ENCODE measurements around the gene NNMT.

NNMT gene

DNA sequence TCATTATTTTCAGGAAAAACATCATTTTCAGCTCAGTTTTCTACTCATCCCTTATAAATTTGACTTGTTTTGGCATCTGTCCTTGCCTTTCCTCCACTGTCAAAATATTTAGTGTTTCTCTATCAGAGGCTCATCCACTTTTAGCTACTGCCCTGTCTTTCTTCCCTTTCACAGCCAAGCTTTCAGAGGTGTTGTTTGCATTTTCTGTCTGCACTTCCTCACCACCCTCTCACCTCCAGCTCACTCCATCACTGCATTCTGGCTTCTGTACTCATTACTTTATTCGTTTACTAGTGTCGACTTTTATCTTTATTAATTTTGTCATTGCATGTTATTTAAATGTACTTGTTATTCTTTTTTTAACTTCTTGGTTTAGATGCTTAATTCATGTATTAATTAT lies 26.7 kb upstream of the NNMT start:
- TF ChIP-seq, protein P1, sequence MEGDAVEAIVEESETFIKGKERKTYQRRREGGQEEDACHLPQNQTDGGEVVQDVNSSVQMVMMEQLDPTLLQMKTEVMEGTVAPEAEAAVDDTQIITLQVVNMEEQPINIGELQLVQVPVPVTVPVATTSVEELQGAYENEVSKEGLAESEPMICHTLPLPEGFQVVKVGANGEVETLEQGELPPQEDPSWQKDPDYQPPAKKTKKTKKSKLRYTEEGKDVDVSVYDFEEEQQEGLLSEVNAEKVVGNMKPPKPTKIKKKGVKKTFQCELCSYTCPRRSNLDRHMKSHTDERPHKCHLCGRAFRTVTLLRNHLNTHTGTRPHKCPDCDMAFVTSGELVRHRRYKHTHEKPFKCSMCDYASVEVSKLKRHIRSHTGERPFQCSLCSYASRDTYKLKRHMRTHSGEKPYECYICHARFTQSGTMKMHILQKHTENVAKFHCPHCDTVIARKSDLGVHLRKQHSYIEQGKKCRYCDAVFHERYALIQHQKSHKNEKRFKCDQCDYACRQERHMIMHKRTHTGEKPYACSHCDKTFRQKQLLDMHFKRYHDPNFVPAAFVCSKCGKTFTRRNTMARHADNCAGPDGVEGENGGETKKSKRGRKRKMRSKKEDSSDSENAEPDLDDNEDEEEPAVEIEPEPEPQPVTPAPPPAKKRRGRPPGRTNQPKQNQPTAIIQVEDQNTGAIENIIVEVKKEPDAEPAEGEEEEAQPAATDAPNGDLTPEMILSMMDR (IDR thresholded peaks at IDR 0.05; ENCODE audit: poor library complexity, severe bottlenecking) = no peak
- H3K36me3 ChIP-seq (ENCODE audit: low read depth) = no peaks in the 10 kb centered on the region
- no peaks in the 10 kb centered on the region for H3K9me3 ChIP-seq (ENCODE audit: severe bottlenecking)
- no peaks in the 10 kb centered on the region for H3K4me1 ChIP-seq (ENCODE audit: insufficient read depth, poor library complexity, severe bottlenecking)
- no peaks in the 10 kb centered on the region for H3K27me3 ChIP-seq (ENCODE audit: insufficient read depth, poor library complexity, severe bottlenecking)
- DNase-seq (ENCODE audit: low spot score) (no peak), ATAC-seq (ENCODE audit: low read depth) (no peak)
- H3K4me3 ChIP-seq (ENCODE audit: severe bottlenecking) = no peak overlapping the region
- no peak overlapping the region for H3K27ac ChIP-seq (ENCODE audit: poor library complexity, severe bottlenecking)

DNA sequence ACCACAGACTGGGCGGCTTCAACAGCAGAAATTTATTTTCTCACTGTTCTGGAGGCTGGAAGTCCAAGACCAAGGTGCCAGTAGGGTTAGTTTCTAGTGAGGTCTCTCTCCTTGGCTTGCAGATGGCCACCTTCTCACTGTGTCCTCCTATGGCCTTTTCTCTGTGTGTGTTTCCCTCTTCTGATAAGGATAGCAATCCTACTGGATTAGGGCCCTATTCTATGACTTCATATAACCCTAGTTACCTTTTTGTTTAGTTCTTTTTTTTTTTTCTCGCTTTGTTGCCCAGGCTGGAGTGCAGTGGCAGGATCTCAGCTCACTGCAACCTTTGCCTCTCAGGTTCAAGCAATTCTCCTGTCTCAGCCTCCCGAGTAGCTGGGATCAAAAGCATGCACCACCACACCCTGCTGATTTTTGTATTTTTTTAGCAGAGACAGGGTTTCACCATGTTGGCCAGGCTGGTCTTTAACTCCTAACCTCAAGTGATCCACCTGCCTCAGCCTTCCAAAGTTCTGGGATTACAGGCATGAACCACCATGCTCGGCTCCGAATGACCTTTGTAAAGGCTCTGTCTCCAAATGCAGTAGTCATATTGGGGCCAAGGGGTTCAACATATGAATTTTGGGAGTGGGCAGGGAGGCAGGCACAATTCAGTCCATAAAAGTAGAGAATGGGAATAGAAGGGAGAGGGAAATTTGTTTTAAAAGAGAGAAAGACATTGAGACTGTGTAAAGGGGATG lies 25.5 kb upstream of the NNMT start:
- TF ChIP-seq, protein P1 (IDR thresholded peaks at IDR 0.05; ENCODE audit: poor library complexity, severe bottlenecking) = no peak
- H3K4me3 ChIP-seq (ENCODE audit: severe bottlenecking) = no peak overlapping the region
- no peaks in the 10 kb centered on the region for H3K4me1 ChIP-seq (ENCODE audit: insufficient read depth, poor library complexity, severe bottlenecking)
- no peaks in the 10 kb centered on the region for H3K36me3 ChIP-seq (ENCODE audit: low read depth)
- no peak overlapping the region for H3K27ac ChIP-seq (ENCODE audit: poor library complexity, severe bottlenecking)
- DNase-seq (ENCODE audit: low spot score) (no peak), ATAC-seq (ENCODE audit: low read depth) (no peak)
- no peaks in the 10 kb centered on the region for H3K9me3 ChIP-seq (ENCODE audit: severe bottlenecking)
- H3K27me3 ChIP-seq (ENCODE audit: insufficient read depth, poor library complexity, severe bottlenecking) = no peaks in the 10 kb centered on the region

DNA sequence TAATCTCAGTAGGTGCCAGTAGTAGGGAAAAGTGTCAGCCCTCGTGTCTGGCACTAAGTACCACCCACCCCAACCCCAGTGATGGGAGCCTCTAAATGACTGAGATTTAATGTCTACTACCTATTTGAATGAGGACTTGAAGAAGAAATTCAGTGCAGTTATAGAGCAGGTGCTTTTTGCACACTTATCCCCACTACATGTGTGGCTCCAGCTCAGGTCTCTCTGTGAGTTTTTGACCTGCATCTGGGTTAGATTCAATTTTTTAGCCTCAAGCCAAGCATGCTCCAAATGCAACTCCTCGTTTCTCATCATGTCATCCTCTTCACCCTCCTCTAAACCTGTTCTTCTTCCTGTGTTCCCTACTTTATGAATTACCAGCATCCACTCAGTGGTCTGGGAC lies 24.9 kb upstream of the NNMT start:
- DNase-seq (ENCODE audit: low spot score) = no peak
- TF ChIP-seq, protein P1 (IDR thresholded peaks at IDR 0.05; ENCODE audit: poor library complexity, severe bottlenecking) = no peak
- no peak overlapping the region for H3K27ac ChIP-seq (ENCODE audit: poor library complexity, severe bottlenecking)
- ATAC-seq (ENCODE audit: low read depth) = no peak
- H3K27me3 ChIP-seq (ENCODE audit: insufficient read depth, poor library complexity, severe bottlenecking) = no peaks in the 10 kb centered on the region
- H3K4me3 ChIP-seq (ENCODE audit: severe bottlenecking) = no peak overlapping the region
- H3K4me1 ChIP-seq (ENCODE audit: insufficient read depth, poor library complexity, severe bottlenecking) = no peaks in the 10 kb centered on the region
- H3K36me3 ChIP-seq (ENCODE audit: low read depth) = no peaks in the 10 kb centered on the region
- no peaks in the 10 kb centered on the region for H3K9me3 ChIP-seq (ENCODE audit: severe bottlenecking)

DNA sequence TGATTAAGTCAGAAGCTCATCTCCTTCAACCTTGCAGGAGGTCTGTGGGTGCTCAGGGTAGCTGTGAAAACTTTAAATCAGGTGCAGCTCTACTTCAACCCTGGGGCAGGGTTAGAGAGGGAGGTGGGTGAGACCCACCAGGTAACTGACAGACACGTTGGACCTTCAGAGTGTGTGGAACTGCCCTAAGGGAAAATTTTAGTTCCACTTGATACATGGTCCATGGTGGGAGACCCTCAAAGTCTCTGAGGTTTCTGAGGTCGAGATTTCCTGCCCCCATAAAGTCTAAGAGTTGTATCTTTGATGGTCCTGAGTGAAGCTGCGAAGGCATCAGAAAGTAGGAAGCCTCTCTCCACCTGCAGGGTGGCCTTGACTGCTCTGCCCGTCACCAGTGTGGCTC lies 23.9 kb upstream of the NNMT start:
- no peak overlapping the region for H3K4me3 ChIP-seq (ENCODE audit: severe bottlenecking)
- H3K4me1 ChIP-seq (ENCODE audit: insufficient read depth, poor library complexity, severe bottlenecking) = no peaks in the 10 kb centered on the region
- TF ChIP-seq, protein P1 (IDR thresholded peaks at IDR 0.05; ENCODE audit: poor library complexity, severe bottlenecking) = no peak
- no peaks in the 10 kb centered on the region for H3K9me3 ChIP-seq (ENCODE audit: severe bottlenecking)
- no peaks in the 10 kb centered on the region for H3K36me3 ChIP-seq (ENCODE audit: low read depth)
- no peaks in the 10 kb centered on the region for H3K27me3 ChIP-seq (ENCODE audit: insufficient read depth, poor library complexity, severe bottlenecking)
- DNase-seq (ENCODE audit: low spot score) = no peak
- H3K27ac ChIP-seq (ENCODE audit: poor library complexity, severe bottlenecking) = no peak overlapping the region
- no peak for ATAC-seq (ENCODE audit: low read depth)

DNA sequence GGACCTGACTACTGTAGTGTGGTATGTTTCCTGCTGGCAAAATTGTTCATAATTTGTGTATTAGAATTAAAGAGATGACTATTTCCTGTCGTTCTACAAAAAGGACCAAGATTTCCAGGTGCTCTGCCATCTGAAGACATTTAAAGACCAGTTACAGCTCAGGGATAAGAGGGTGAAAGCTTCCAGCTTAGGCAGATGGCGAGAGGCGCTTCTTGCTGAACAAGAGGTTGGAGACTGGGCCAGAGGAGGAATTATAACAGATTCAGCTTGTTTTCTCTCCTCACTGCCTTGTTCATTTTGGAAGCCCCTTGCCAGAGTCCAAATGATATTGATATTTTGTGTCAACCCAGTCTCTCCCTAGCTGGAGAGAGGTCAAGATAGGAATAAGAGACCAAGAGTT lies 23.1 kb upstream of the NNMT start:
- Histone ChIP-seq H3K27ac (ENCODE audit: poor library complexity, severe bottlenecking) (no peak overlapping the region), H3K4me1 (ENCODE audit: insufficient read depth, poor library complexity, severe bottlenecking) (no peaks in the 10 kb centered on the region), H3K27me3 (ENCODE audit: insufficient read depth, poor library complexity, severe bottlenecking) (no peaks in the 10 kb centered on the region), H3K9me3 (ENCODE audit: severe bottlenecking) (no peaks in the 10 kb centered on the region), H3K36me3 (ENCODE audit: low read depth) (no peaks in the 10 kb centered on the region), H3K4me3 (ENCODE audit: severe bottlenecking) (no peak overlapping the region)
- TF ChIP-seq, protein P1 (IDR thresholded peaks at IDR 0.05; ENCODE audit: poor library complexity, severe bottlenecking) = no peak
- no peak for DNase-seq (ENCODE audit: low spot score)
- no peak for ATAC-seq (ENCODE audit: low read depth)

Data from RWPE2 (cell line).